Endometrium (tissue), 2 donors: ENCODE results near the gene PBLD.
"Not testable (repeated sequence)": the region's sequence is repeated elsewhere in the genome, so short reads cannot be mapped to it uniquely, and the experiment has no call there.

ENCODE experiments used
- FAIRE-seq: peaks from 2 replicates; lab custom pipeline; 2012; peaks lifted over from hg19 to GRCh38; lab: Jason Lieb, UNC
- donor health status: control.
- donor health status: control.

Gene PBLD

DNA sequence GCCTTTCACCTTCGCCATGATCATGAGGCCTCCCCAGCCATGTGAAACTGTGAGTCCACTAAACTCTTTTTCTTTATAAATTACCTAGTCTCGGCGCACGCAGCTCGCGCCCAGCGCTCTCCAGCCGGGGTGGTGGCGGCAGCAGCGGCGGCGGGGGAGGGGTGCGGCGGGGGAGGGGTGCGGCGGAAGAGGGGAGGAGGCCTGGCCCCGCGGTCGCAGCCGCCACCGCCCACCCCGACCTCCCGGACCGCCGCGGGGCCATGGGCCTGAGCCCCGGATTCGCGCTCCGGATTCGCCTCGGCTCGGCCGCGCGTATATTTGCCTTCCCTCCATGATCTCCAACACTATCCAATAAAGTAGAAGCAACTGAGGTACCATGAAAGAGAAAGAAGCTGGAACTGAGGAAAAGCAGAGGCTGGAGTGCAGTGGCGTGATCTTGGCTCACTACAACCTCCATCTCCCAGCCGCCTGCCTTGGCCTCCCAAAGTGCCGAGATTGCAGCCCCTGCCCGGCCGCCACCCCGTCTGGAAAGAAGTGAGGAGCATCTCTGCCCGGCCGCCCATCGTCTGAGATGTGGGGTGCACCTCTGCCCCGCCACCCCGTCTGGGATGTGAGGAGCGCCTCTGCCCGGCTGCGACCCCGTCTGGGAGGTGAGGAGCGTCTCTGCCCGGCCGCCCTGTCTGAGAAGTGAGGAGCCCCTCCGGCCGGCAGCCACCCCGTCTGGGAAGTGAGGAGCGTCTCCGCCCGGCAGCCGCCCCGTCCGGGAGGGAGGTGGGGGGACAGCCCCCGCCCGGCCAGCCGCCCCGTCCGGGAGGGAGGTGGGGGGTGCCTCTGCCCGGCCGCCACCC is 53.6 kb downstream of the PBLD start:
- FAIRE-seq: not testable (repeated sequence)

DNA sequence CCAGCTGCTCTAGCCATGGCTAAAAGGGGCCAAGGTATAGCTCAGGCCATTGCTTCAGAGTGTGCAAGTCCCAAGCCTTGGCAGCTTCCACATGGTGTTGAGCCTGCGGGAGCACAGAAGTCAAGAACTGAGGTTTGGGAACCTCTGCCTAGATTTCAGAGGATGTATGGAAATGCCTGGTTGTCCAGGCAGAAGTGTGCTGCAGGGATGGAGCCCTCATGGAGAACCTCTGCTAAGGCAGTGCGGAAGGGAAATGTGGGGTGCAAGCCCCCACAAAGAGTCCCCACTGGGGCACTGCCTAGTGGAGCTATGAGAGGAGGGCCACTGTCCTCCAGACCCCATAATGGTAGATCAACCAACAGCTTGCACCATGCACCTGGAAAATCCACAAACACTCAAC is 54.9 kb downstream of the PBLD start:
- not testable (repeated sequence) for FAIRE-seq

DNA sequence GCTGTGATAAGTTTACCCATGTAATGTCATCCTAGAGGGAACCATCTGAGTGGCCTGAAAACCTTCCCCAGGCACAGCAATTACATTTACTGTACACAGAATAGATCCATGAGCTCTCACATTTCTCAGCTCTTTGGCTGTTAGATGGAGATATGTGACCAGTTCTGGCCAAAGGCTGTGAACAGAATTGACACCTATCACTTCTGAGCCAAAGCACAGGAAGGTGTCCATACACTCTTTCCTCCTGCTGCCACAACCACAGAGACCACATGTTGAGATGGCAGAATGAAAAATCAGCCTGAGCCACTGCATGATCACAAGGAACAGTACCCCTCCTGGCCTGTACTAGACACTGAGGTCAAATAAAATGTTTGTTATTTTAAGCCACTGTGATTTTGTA is 56.5 kb downstream of the PBLD start:
- no peak for FAIRE-seq

DNA sequence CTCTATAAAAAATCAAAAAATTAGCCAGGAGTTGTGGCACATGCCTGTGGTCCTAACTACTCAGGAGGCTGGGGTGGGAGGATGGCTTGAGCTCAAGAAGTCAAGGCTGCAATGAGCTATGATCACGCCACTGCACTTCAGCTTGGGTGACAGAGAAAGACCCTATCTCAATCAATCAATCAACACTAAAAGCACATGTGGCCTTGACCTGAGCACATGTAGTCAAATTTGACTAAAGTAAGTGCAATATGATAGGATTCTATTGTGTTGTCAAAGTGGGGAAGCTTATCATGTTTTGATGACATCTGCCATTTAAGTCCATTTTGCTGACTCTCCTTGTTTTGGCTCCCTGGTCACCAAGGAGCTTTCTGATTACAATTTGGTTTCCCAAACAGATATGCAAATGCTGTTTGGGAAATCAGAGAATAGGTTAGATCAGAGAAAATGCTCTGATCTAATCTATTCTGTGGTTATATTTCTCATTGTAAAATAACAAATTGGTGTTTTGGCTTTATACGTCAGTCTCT is 57.1 kb downstream of the PBLD start:
- FAIRE-seq: no peak

DNA sequence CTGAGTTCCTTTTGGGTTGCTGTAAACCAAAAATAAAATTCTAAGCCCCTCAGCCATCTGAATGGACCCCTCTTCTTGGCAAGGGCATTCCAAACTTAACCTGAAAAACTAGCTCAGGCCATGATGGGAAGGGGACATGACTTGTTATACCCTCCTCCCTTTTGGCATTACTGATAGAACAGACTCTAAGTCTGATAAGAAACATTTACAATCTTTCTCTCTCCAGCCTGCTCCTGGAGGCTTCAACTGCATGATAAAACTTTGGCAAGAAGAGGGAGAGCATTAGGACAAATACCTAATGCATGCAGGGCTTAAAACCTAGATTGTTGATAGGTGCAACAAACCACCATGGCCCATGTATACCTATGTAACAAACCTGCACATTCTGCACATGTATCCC is 59.9 kb downstream of the PBLD start:
- FAIRE-seq: no peak

DNA sequence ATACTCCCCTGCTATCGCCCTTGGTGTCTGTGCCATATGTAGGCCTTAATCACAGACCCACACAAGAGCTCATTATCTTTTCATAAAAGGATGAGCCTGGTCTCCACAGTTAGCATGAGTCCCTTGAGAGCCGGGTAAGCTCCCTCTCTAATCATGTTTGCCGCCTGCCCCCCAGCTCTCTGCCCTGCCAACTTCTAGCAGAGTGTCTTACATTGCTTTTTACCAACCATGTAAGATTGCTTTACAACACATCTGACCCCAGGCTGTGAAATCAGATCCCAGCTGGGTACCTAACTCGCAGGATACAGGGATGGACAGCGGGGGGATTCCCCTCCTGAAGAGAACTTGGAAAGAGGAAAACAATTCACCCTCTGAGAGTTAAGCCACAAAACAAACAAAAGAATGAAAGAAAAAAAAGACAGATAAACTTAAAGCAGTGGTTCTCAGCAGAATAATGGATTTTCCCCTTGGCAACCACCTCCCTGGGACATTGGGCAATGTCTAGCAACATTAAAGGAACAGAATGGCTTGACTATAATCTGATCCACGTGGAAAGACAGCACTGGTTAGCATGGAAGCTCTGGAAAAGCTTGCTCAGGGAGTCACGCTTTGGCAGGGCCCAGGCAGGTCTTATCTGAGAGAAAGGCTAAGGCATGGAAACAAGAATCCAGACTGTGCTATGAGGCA is 61.4 kb downstream of the PBLD start:
- no peak for FAIRE-seq

DNA sequence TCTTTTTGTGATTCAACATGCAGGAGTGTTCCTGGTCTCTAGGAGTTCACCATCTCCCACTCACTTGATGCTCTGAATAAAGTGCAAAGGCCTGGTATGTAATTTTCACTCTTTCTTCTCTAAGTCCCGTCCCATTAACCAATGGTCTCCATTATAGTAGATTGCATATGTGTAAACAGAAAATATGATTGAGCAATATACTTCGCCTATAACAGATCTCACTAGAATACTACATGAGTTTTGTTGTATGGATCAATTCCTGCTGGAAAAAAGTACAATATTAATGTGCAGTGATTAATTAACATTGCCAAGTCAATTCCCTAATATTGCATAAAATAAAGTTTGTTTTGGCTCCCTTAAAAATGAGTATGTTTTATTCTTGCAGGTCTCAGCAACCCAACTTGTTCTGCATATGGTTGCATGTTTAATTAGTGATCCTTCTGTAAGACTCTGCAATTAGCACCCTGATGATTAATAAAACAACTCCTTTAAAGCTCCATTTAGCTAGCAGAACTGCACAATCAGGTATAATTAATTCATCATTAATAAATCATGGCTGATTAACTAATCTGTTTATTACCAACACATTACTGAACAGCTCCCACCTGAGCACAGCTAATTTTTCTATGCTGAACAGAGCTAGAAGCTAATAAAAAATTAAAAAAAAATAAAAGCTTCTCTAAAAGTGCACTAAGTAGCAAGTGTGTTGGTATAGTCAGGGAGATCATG is 63.0 kb downstream of the PBLD start:
- no peak for FAIRE-seq

DNA sequence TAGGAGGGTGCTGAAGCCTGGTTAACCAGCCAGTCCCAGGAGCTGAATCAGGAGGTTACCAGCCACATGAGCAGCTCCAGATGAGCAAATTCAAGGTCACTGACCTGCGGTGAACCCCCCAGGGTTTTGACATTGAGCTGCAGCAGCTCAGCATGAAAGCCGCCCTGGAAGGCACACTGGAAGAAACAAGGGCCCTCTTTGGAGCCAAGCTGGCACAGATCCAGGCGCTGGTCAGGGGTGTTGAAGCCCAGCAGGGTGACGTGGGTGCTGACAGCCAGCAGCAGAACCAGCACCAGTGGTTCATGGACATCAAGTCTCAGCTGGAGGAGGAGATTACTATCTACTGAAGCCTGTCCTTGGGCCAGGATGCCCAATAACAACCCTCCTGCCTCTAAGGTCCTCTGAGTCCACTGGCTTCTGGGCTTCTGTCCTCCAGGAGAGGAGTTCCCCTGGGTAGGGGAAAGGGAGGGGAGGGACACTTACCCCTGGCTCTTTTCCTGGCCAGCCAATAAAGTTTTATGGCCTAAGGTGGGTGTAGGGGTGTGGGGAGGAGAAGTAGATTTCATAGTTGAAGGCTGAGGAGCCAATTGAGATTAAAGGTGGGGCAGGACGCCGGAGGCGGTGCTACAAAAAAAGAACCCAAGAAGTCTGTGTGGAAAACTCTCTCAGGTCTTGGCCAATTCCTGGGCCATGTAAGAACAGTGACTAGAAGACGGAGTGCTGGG is 71.4 kb downstream of the PBLD start:
- FAIRE-seq: no peak

DNA sequence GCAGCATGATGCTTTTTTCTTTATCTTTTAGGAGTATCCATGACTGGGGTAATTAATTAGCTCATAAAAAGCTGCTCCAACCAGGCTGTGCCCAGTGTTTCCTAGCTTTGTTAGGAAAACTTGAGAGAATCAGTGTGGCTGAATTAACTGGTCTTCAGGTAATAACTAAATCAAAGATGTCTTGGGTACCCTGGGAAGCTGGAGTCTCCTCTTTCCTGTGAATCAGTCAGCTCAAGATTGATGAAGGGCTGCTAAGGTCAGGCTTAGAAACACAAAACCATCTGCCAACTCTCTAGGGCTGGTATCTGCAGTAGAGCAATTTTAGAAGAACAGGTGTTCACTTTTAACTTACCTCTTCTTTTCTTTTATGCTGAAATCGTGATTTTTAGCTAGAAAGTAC is 79.4 kb downstream of the PBLD start:
- FAIRE-seq: no peak

DNA sequence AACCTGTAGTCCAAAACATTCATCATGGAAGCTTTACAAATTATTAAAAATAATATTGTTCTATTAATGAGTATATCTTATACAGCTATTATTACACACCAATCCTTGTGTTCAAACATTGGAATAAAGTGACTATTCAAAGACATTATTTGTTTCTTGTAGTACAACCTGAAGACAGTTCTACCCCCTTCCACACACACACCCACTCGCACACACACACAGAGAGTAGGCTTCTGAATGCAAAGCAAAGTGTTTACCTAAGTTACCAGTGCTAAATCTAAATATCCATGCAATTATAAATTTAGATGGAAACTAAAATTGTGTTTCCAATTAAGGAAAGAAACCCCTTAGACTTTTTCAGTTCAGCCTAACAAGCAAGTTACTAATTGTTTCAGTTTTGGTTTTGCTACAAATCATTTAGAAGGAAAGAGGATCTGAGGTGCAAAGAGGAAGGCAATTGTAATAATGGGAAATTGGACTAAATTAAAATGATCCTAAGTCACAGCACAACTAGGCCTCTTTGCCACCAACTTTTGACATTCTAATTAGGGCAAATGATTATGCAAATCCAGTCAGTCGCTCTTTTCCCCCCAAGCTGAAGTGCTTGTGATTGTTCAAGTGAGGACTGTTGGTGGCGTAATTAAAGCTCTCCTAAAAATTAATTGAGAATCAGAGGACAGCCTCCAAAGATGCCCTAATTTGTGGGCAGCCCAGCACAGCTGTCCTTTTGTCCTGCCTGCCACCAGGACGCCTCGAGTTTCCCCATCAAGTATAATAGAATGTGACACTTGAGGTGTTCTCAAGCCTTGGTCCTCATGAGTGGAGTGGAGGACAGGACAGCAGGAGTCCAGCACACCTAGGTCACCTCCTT is 80.9 kb downstream of the PBLD start:
- no peak for FAIRE-seq

DNA sequence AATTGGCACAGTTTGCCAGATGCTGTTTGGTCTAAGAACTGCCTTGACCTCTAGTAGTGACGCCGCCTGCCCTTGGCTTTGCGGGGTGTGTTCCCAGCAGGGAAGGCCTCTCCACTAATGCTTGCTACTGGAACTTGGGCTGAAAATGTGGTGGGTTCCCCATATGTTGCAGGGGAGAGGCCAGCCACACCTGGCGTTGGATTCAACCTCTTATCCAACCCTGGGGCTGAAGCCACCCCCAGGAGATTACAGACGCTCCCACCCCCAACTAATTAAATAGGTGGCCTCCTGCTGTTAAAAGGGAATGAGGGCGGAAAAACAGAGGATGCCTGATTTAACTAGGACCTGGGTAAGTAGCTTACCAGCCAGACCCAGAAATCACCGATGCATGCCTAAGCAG is 81.6 kb downstream of the PBLD start:
- no peak for FAIRE-seq

DNA sequence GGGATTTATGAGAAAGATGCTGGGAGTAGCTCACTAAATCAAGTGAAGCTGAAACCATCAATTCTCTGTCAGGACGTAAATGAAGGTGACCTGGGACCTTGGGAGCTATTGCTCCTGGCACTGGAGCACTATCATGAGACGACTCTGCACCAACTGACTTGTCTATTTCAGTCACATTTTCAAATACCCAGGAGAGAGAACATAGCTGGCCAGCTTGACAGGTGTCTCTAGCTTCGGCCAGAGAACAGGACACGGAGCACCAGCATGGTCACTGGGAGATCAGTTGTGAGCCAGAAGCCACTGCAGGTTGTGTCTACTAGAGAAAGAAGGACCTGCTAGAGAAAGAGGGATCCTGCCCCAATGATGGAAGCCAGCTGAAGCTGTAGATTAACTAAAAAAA is 83.4 kb downstream of the PBLD start:
- no peak for FAIRE-seq

DNA sequence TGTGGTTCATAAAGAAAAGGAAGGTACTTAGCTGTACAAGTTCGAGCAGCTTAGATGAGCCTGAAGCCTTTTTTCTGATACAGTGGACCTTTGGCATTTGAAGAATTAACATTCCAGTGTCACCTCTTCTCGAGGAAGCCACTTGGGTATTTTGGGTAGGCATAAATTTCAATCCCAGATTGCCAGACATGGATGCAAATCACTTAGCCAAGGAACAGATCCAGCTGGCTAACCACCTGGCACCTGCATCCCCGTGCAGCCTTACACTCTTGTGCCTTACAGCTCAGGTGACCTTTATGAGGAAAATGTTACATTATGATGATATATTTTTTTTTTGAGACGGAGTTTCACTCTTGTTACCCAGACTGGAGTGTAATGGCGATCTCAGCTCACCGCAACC is 84.8 kb downstream of the PBLD start:
- FAIRE-seq: no peak

DNA sequence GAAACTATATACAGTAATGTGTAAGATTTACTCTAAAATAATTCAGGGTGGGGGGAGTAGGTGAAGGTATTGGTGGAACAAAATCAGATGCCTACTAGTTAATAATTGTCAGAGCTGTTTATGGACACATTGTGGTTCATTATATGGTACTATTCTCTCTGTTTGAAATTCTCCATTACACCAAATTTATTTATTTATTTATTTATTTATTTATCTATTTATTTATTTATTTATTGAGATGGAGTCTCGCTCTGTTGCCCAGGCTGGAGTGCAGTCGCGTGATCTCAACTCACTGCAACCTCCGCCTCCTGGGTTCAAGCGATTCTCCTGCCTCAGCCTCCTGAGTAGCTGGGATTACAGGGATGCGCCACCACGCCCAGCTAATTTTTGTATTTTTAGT is 86.3 kb downstream of the PBLD start:
- FAIRE-seq: not testable (repeated sequence)

DNA sequence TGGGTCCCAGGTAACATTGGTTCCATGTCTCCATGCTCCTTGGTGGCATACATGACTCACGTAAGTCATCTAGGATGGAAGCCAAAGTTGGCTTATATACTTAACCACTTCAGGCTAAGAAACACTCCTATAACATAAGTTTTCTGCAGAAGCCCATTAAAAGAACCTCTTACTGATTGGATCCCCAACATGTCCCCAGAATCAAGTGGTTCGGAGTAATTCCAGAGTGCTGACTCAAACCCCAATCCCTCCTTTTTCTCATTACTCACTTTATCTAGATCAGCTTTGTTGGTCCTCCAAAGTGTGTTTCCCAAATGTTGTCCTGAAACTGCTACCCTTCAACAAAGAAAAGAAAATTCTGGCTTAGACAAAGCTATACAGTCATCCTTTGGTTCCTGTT is 90.7 kb downstream of the PBLD start:
- no peak for FAIRE-seq

DNA sequence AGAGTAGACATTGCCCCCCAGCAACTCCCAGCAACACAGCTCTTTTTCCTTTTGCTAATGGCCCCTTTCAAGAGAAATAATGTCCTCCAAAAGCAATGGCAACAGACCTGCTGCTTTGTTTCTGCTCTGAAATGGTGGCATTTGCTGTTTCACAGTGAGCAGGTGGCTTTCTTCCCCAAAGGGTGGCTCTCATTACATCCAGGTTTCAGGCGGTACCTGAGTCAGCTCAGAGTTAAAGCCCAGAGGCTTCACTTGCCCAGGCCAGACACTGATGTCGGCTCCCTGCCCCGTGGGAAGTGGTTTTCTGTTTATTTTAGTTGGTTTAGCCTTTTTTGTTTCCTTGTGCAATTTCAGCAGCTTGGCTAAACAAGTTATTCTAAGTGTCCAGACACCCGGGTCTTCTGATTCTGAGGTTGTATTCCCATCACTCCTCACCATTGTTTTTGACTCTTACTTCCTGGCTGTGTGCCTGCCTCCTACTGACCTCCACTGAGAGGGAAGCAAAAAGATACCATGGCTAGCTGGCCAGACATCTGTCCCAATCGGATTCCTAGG is 93.1 kb downstream of the PBLD start:
- no peak for FAIRE-seq

DNA sequence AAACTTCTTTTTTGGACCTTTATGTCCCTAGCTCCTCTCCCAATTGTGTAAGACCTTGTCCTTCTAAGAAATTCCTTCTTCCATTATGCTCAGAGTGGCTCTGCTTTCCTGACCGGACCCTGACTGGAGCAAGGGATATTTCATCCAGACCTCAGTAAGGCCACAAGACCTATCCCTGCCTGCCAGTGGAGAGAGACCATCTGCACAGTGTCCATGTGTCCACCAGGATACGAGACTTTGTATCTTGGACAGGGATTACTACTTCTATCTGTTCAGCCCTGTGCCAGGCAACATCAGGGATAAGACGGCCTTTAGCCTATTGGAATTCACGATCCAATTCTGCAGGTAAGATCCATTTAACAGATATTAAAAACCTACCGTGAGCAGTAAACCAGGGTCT is 93.7 kb downstream of the PBLD start:
- FAIRE-seq: no peak

DNA sequence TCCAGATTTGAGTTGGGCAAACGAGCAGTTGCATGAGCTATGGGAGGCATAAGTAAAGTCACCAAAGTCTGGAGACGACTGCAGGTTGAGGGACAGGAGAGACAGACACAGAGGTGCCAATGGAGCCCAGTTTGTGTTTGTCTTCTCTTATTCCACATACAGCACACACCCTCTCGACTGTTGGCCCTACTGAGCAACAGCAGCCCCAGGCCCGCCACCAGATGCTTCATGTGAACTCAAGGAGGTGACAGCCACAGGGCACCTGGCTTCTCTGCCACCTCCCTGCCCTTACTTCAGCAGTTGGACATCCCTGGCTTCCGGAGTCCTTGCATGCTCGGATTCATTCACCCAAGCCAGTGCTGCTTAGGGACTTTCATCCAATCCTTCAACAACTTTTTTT is 94.4 kb downstream of the PBLD start:
- no peak for FAIRE-seq

DNA sequence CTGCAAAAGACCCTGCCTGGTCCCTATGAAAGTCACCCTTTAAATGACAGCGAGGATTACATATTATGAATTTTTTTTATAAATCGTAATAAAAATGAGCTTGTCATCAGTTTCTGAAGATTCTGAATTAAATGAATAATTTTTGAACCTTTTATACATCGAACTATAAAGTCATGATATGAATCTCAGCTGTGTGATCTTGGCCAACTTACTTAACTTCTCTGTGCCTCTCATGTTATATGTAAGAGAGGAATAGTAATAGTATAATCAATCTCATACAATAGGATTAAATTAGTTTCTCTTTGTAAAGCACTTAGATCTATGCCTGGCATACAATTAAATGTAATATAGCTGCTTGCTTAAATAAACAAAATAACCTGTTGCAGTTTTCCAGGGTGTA is 95.6 kb downstream of the PBLD start:
- no peak for FAIRE-seq

DNA sequence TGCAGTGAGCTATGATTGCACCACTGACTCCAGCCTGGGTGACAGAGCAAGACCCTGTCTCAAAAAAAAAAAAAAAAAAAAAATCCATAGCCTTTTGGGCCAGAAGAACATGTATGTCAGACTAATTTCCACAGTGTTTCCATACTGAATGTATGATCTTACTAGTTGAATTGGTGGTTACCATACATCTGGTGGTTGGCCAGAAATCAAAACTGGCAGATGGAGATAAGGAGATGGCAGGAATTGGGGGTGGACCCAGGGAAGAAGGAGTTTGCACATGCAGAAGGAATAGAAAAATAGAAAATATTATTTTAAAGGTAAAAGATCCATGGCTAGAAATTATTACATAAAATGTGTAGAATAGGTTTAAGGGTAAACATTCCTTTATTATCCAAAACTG is 97.1 kb downstream of the PBLD start:
- no peak for FAIRE-seq

DNA sequence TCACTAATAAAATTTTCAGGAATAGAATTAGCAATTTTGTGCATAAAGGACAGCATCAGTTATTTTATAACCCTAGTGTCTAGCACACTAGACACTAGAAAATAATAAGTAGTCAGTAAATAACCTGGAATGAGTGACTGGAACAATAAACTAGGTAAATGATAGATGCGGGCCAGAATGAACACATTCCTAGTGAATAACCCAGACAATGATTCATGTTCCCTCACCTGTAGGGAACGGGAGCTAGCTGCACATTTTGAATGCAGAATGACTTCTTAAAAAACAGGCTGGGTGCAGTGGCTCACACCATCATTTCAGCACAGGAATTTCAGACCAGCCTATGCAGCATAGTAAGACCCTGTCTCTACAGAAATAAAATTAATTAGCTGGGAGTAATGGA is 97.6 kb downstream of the PBLD start:
- FAIRE-seq: no peak
